HG03045 (cell line): ENCODE measurements around the gene FAM229A.

ENCODE experiments used
- ATAC-seq: cut with Tn5 transposase; IDR thresholded peaks from one replicate; pipeline ENCODE4 v1.9.1; 2021; ENCODE audit warnings: mild to moderate bottlenecking, moderate library complexity; ENCODE audit not compliant: unreplicated experiment

Gene FAM229A

DNA sequence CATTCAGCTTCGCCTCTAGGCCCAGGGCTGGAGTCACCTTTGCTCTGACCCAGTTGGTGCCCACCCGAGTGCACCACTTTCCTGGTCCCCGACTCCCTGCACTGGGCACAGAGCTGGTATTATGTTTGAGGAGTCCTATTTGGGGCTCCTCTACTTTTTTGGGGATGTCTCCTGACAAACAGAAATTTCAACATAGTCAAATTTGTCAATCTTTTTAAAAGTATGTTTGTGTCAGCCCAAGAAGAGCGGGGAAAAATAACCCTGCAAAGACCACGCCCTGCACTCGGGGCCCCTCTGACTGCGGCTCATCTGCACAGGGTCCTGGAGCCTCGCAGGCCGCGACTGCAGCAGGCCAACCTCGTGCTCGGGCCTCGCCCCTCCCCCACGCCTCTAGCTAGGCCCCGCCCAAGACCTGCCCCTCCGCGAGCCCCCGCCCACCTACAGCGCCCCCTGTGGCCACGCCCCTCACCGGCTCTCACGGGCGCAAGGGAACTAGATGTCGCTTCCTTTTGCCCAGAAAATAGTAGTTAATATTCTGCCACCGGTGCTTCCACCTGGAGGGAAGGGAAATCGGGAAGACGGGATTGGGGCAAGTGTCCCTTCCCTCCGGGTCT lies 11.4 kb downstream of the FAM229A start:
- peak; percentile 36 for ATAC-seq

DNA sequence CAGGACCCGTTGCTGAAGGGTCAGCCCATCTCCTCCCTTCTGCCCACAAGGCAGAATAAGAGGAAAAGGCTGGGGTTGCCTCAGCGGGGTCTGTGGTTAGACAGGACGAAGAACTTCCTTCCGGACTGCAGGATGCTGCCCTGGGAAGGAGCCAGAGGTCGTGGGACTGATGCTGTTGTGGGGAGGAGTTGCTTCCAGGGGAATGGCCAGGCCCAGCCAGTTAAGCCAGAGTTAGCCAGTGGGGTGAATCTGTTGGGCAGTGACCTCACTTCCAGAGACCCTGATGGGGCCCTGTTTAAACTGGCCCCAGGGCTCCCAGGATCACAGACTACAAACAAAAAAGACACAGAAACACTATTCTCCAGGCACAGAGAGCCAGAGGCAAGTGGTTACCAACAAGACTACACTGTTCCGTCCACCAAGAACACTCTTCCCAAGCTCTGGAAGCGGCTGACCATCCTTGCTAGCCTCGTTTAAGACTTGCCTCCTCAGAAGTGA lies 13.0 kb downstream of the FAM229A start:
- no peak for ATAC-seq

DNA sequence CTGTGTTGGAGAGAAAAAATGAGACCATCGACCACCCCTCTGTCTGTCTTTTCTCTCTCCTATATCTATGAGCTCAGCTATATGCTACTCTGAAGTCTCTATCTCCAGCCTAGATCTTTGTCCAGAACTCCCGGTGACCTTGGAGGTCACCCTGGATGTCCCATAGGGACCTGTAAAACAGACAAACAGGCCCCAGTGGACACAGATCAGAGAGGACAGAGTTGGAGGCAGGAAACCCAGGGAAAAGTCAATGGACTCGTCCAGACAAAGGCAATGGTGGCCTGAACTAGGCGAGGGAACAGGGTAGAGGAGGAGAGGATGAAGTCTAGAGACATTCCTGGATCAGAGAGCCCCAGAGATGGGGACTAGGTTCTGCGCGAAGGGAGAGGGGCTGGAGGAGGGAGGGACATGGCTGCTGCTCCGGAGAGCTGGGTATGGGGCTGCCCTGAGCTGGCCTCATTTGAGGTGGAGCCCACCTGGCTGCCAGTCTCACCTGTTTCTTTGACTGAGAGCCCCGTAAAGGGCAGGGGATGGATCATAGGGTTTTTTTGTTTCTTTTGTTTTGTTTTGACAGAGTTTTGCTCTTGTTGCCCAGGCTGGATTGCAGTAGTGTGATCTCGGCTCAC lies 15.6 kb downstream of the FAM229A start:
- ATAC-seq, result no peak

DNA sequence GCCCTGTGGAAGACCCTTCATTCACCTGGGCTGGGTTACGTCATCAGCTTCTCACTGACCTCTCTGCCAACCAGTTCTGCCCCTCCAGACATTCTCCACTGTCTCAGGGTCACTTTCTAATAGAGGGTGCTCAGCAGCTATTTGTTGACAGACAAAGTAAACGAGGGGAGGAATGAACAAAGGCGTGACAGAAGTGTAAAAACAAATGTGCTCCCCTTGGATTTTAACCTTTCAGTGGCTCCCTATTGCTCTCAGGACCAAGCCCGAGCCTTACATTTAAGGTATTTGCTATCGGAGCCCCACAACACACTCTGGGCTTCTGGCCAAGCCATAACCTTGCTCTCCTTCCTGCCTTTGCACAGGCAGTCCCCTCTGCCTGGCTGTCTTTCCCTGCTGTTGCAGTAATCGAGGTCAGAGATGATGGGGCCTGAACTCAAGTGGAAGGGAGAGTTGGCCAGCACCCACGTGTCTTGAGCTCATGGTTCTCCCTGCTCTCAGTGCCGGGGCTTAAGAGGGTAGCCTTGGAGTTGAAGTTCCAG lies 16.9 kb downstream of the FAM229A start:
- ATAC-seq, result no peak

DNA sequence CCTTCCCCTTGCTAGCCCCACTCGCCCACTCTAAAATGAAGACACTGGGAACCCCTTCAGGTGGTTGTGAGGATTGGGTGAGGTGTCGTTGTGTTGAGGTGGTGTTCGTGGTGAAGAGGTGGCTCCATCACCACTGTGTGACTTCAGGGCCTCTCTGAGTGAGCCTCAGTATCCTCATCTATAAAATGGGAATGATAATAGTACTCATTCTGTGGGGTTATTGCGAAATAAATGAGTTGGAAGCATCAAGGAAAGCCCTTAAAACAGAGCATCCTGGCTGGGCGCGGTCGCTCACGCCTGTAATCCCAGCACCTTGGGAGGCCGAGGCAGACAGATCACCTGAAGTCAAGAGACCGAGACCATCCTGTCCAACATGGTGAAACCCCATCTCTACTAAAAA lies 19.6 kb downstream of the FAM229A start:
- no peak for ATAC-seq

DNA sequence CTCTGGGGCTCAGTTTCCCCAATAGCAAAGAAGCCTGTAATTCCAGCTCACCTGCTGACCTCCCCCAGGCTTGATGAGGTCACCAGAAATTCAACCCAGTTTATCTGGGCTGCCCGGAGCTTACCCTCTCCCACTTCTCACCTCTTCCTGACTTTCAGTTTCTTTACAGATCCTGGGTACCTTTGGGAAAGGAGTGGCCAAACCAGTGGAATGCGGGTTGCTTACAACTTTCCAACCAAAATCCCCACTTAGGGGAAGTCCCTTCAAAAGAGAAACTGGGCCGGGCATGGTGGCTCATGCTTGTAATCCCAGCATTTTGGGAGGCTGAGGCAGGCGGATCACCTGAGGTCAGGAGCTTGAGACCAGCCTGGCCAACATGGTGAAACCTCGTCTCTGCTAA lies 20.3 kb downstream of the FAM229A start:
- ATAC-seq, result no peak

DNA sequence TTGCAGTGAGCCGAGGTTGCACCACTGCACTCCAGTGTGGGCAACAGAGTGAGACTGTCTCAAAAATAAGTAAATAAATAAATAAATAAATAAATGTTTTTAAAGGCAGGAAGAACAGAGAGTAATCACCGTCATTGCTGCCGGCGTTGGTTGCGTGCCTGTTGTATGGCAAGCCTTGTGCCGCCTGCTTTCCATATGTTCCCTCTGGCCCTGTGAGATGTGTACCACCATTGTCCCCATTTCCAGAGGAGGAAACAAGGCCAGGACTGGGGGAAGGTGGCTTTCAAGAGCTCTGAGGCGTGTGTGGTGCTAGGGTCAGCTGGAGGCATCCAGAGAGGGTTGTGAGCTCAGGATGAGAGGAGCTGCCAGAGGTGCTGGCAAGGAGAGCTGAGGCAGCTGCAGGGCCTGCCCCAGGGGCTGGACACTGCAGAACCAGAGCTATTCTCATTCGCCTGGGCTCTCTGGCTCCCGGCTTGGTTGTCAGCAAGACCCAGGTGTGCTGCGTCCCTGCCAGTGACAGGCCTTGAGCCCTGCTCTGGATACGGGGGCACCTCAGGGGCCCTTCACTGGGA lies 21.0 kb downstream of the FAM229A start:
- no peak for ATAC-seq

DNA sequence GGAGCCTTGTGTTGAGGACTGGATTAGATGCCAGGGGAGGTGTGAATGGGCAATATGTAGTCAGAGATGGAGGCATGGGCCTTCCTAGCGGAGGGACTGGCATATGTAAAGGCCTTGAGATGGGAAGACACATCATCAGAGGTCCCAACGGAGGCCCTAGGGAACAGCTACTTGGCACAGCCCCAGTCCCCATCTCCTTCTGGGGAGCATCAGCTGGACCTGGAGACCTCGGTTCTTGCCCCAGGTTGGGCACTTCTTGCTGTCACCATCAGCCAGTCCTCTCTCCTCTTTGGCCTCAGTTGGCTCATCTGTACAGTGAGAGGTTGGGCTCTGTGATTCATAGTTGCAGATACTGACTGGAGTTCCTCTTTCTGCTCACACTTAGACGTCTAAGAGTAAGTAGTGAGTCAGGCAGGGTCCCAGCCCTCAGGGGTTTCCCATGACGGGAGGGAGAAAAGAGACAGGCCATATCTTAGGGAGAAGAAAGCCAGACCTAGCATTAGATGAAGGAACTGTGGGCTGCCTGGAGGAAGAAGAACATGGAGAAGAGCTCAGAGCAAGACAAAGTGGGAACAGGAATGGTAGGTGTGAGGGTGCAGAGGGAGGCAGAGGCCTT lies 22.8 kb downstream of the FAM229A start:
- no peak for ATAC-seq

DNA sequence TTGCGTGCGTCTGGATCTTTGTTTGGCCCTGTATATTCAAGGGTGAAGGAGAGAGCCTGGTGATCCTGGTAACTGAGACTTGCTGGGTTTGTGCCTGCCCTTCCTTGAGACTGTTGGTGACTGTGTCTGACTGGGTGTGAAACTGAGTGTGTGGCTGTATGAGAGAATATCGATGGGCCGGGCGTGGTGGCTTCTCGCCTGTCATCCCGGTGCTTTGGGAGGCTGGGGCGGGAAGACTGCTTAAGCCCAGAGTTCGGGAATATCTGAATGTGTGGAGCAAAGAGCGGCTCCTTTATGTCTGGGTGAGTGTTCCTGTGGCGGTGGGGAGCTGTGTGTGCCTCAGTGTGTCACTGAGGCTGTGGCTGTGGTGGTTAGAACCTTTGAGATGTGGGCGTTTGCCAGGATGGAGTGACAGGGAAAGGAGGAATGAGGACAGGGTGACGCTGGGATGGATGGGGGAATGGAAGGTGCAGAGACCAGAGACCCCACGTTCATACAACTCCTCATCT lies 23.6 kb downstream of the FAM229A start:
- ATAC-seq, result no peak

DNA sequence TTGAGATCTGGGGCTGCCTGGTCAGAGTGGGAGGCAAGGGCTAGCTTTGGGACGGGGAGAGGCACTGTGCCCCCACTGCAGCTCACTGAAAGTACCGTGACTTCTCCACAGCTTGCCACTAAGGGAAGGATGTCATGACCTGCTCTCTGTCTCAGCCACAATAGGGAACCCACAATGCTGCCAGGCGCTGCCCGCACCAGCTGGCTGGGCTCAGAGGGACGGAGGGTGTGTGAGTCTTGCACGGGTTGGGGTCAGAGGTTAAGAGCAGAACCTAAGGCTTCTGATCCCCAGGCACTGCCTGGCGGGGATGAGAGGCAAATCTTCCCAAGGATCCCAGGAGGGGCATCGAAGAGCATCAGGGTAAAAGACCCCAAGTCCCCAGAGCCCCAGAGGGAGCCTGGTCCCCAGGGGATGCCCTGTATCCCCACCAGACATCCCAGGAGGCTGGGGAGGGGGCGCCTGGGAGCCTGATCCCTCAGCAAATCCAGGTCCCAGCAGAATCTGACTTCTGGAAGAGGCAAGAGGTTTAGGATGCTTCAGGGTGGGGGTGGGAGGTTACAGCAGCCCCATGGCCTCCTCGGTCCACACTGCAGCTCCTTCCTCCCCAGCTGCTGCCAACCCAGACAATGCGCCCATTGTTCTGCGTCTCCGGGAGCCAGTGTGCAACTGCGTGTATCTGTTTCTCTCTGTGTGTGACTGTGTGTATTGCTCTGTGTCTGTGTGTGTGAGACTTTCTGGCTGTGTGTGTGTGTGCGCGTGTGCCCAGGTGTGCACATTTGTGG lies 24.2 kb downstream of the FAM229A start:
- no peak for ATAC-seq

DNA sequence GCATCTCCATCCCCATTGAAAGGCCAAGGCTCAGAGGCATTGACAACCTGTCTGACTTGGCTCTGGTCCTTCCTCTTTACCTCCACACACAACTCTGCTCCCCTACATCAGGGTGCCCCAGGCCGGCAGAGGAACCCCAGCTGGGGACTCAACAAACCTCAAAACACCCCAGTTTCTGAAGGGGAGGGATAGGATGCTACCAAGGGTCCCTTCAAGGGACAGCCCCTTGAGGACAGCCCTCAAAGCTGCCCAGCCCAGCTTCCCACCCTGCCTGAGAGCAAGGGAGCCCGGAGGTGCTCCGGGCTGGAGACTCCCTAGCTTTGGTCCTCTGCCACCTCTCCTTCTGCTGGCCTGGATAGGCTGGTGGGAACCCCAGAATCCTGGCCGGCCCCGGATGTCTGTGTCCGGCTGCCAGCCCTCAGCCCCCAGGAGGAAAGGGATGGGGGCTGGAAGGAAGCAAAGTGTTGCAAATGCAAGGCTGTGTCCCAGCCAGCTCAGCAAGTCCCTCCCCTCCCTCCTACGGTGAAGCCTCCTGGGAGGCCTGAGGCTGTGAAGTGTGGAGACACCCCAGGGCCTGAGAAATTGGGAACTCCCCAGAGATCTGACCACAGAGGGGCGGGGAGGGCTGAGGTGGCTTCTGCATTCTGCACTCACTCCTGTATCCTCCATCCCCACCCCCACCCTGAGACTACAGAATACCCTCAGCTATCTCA lies 25.2 kb downstream of the FAM229A start:
- no peak for ATAC-seq

DNA sequence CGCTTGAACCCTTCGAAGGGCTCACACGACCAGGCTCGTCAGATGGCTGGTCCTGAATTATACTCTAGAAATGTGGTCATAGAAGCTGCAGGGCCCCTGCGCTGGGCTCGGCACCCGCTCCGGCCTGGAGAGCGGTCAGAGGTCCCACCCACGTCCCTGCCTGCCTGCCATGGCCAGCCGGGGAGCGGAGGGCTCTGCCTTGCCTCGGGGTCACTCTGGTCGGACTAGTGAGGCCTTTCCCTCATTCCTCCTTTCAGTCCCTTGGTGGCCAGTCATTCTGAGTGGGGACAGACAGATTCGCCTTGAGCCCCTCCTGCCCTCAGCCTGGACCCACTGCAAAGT lies 25.7 kb downstream of the FAM229A start:
- ATAC-seq, result no peak

DNA sequence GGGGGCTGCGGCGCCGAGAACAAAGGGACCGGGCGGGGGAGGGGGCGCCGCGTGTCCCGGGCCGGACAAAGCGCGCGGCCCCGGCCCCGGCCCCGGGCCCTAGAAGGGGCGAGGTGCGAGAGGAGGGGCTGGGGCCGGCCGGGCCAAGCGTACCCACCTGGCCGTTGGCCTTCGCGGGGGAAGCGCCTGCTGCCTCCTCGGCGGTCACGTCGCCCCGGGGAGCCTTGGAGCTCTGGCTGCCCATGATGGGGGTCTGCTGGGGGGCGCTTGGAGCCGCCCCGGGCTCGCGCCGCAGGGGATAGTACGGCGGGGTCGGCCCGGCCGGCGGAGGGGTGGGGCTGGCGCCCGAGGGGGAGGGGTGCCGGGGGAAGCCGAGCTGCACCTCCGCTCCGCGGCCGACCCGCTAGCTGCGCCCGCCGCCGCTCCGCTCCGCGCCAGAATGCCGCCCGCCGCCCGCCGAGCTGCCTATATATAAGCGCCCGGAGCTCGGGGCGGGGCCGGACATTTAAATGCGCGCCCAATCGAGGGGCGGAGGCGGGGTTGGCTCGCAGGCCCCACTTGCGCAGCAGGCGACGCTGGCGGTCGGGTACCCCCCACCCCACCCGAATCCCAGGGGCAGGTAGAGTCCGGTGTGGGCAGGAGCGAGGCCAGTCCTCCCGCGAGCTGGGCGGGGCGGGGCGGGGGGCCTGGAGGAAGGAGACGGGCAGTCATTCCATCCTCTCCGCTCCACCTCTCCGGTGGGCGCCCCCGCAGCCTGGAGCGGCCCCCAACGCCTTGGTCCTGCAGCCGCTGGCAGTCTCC lies 26.3 kb downstream of the FAM229A start, which contains the start of gene MARCKSL1:
MARCKSL1 (minus strand) TSS at position 444 of the 801 bp plus-strand sequence; CDS start at position 244, 200 bp downstream.
- ATAC-seq, result peak; percentile 46

DNA sequence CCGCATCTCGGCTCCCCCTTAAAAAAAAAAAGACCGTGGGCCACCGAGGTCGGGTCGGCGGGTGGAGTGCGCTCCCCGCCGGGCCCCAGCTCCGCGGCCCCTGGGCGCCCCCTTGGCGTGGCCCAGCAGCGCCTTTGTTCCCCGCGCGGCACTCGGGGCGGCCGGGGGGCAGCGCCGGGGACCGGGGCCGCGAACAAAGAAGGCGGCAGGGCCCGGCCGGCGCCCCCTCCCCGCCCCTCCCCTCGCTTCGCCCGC lies 26.8 kb downstream of the FAM229A start:
- no peak for ATAC-seq

DNA sequence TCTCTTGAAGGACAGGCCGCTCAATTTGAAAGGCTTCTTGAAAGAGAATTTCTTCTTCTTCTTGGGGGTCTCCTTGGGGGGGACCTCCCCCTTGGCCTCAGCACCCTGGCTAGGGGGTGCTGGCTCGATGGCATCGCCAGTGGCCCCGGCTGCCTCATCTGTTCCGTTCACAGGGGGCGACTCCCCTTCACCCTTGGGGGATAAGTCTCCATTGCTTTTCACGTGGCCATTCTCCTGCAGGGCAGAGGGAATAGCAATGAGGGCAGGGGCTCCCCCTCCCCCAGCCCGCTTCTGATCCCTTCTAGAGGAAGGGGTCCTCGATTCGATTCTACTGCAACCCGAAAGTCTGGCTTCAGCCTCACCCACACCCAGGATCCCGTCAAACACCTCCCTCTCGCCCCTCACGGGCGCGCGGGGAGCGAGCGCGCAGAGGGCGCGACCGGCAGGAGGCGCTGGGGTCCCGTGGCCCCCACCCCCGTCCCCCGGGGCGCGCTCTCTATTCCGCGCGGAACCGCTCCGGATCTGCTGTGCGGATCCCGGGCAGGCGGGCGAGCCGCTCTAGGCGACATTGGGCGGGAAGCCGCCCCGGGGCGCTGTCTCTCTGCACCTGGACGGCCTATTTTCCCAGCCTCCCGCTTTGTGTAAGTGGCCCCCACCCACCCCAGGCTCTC lies 27.3 kb downstream of the FAM229A start:
- peak; percentile 20 for ATAC-seq

DNA sequence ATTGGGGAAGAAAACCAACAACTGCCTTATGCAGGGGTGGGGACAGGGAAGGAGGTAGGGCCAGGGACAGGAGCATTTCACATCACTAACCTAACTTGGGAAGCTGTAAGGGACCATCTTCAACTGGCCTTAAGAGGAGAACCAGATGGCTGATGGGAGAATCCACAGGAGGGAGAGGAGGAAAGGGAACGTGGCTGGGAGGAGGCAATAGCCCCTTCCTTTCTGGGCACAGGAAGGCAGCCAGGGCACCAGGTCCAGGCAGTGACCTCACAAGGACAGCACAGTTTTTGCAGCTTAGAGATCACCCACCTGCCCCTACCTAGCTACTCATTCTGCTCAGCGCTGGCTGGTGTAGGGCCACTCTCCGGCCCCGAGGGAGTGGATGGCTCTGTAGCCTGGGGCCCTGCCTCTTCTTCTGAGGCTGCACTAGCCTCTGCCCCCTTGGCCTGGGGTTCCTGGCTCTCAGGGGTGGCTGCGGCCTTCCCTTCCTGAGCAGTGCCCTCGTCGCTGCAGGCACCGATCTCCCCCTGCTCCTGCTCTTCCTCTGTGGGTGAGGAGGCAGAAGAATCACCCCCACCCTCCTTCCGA lies 27.9 kb downstream of the FAM229A start:
- no peak for ATAC-seq

DNA sequence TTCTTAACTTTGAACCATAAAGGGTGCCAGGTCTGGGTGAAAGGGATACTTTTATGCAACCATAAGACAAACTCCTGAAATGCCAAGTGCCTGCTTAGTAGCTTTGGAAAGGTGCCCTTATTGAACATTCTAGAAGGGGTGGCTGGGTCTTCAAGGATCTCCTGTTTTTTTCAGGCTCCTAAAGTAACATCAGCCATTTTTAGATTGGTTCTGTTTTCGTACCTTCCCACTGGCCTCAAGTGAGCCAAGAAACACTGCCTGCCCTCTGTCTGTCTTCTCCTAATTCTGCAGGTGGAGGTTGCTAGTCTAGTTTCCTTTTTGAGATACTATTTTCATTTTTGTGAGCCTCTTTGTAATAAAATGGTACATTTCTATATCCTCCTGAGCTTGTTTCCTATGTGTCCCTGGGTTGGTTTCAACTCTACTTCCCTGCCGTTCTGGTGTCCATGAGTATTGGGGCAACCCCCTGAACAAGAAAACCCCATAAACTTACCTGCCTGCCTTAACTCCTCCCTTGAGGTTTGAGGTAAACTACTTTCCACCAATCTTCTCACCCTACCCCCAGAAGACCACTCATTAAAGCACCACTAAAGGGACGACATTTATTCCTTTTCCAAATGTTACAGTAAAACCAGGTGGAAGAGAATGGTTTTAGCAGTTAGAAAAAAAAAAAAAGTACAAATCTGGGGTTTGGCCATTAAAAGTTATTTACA lies 28.9 kb downstream of the FAM229A start:
- no peak for ATAC-seq
